NK-92 (cell line): Measurements from ENCODE around the gene PLEKHA6.

Experiments
- DNase-seq: peaks from one replicate; lab custom pipeline; 2025; ENCODE audit not compliant: unreplicated experiment; lab: John Stamatoyannopoulos, UW

The PLEKHA6 gene

GRCh38 chr1:204265665-204266064, 94.1 kb downstream of the PLEKHA6 start:
- DNase-seq = no peak

GRCh38 chr1:204264805-204265204, 94.9 kb downstream of the PLEKHA6 start:
- no peak for DNase-seq

- DNase-seq = no peak
These were observed 96.3 kb downstream of the PLEKHA6 start for GRCh38 chr1:204263254-204263910.

- DNase-seq = no peak
These were observed 97.0 kb downstream of the PLEKHA6 start for GRCh38 chr1:204262506-204263253.

- DNase-seq = no peak
These were observed 97.8 kb downstream of the PLEKHA6 start for GRCh38 chr1:204261746-204262505.

GRCh38 chr1:204261266-204261665, 98.5 kb downstream of the PLEKHA6 start:
- DNase-seq = no peak

GRCh38 chr1:204260601-204261197, 99.0 kb downstream of the PLEKHA6 start:
- DNase-seq = no peak

- no peak for DNase-seq
These were observed 99.9 kb downstream of the PLEKHA6 start for GRCh38 chr1:204259782-204260181.

- DNase-seq = no peak
These were observed 100.5 kb downstream of the PLEKHA6 start for GRCh38 chr1:204259196-204259595.

- no peak for DNase-seq
These were observed 101.3 kb downstream of the PLEKHA6 start for GRCh38 chr1:204258213-204259115.

GRCh38 chr1:204257446-204257845, 102.3 kb downstream of the PLEKHA6 start:
- DNase-seq = no peak

GRCh38 chr1:204256531-204256930, 103.2 kb downstream of the PLEKHA6 start:
- DNase-seq = no peak

GRCh38 chr1:204255966-204256365, 103.8 kb downstream of the PLEKHA6 start:
- DNase-seq = no peak

GRCh38 chr1:204255225-204255624, 104.5 kb downstream of the PLEKHA6 start:
- DNase-seq = no peak

GRCh38 chr1:204254031-204254661, 105.6 kb downstream of the PLEKHA6 start:
- no peak for DNase-seq

- DNase-seq = no peak
These were observed 107.6 kb downstream of the PLEKHA6 start for GRCh38 chr1:204251926-204252689.

GRCh38 chr1:204251286-204251685, 108.4 kb downstream of the PLEKHA6 start:
- DNase-seq = no peak

- DNase-seq = no peak
These were observed 109.2 kb downstream of the PLEKHA6 start for GRCh38 chr1:204250428-204251030.
